OCI-M2 (cell line): ENCODE results near the gene TAS2R13.

Experiments used
- DNase-seq: peaks from one replicate; lab custom pipeline; 2025; ENCODE audit not compliant: unreplicated experiment; lab: John Stamatoyannopoulos, UW

The TAS2R13 gene

DNA sequence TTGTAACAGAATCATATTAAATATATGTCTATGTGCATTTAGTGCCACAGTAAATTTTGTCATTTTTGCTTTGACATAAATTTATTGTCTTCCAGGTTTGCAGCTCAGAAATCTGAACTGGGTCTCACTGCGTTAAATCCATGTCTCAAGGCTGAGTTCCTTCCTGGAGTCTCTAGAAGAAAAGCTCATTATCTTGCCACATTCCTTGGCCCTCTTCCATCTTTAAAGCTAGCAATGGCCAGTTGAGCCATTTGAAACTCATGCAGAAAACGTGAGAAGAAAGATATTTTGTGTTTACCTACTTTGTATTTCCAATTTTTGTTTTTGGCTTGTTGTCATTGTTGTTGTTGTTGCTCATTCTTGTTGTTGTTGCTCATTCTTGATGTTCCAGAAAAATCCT, 36.0 kb downstream of the TAS2R13 start:
- no peak for DNase-seq

GRCh38 chr12:10867381-10867780, 42.0 kb downstream of the TAS2R13 start:
- no peak for DNase-seq

DNA sequence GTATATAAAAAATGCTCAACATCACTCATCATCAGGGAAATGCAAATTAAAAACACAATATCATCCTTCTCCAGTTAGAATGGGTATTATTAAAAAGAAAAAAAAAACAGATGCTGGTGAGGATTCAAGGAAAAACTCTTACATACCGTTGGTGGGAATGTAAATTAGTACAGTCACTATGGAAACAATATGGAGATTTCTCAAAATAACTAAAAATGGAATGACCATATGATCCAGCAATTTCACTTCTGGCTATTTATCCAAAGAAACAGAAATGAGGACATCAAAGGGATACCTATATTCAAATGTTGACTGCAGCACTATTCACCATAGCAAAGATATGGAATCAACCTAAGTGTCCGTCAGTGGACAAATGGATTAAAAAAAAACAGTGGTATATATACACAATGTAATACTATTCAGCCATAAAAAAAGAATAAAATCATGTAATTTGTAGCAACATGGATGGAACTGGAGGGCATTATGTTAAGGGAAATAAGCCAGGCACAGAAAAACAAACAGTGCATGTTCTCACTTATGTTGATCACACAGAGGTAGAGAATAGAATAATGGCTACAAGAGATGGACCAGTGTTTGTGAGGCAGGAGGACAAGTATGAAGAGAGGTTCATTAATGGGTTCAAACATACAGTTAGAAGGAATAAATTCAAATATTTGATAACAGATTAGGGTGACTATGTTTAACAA, 45.7 kb downstream of the TAS2R13 start:
- no peak for DNase-seq

DNA sequence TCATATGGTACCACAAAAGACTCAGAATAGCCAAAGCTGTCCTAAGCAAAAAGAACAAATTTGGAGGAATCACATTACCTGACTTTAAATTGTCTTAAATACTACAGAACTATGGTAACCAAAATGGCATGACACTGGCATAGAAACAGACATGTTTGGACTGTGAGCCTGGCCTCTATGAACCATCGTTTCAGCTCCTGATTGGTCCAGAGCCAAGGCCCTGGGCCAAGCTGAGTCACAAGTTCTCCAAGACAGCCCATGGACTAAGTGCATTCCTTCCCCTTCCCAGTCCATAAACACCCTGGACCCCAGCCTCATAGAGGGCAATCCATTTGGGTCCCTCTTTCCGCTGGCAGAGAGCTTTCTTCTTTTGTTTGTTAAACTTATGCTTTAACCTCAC, 48.0 kb downstream of the TAS2R13 start:
- DNase-seq = no peak
